ENCODE data around the gene ZBTB1. TPM values are rescaled to one million over a fixed set of nuclear protein-coding genes. Genes with fewer than 3 reads are reported as not detected.

The ZBTB1 gene
- total RNA-seq, 1 experiment from 2014 or later, result 24.7 TPM

- Mint-ChIP-seq H3K4me1 (peaks cover 9% of the 10 kb centered on the region; the same call in 1 of the 2 replicates), H3K27ac (no peak overlapping the region), H3K9me3 (no peaks in the 10 kb centered on the region), H3K4me3 (no peak overlapping the region), H3K36me3 (no peaks in the 10 kb centered on the region; the same call in 1 of the 2 replicates), H3K27me3 (ENCODE audit: low read depth) (no peaks in the 10 kb centered on the region)
- ChIA-PET POLR2A (no interaction called here), CTCF (interaction anchor here (1.0 to 1.3 kb wide), 2 partner anchors 13 to 135 kb away, joined by 3 to 5 read pairs; partner anchors contain the start of gene AKAP5)
- no peak for DNase-seq (ENCODE audit: low spot score)
- TF ChIP-seq TP53 (CRISPR knock-in tag; IDR thresholded peaks at IDR 0.05) (no peak), ZNF232 (CRISPR knock-in tag; IDR thresholded peaks at IDR 0.05) (no peak), GTF2I (CRISPR knock-in tag; conservative IDR thresholded peaks at IDR 0.05) (no peak), ZMAT4 (CRISPR knock-in tag; IDR thresholded peaks at IDR 0.05) (no peak), ESRRA (CRISPR knock-in tag; IDR thresholded peaks at IDR 0.05; ENCODE audit: borderline replicate concordance) (no peak), CBFB (CRISPR knock-in tag; IDR thresholded peaks at IDR 0.05; ENCODE audit: low read depth) (no peak), TEAD1 (CRISPR knock-in tag; IDR thresholded peaks at IDR 0.05) (no peak), ATF1 (CRISPR knock-in tag; IDR thresholded peaks at IDR 0.05) (no peak), USF1 (CRISPR knock-in tag; IDR thresholded peaks at IDR 0.05) (no peak), SMAD4 (CRISPR knock-in tag; IDR thresholded peaks at IDR 0.05) (no peak)
- TF ChIP-seq, protein P1, sequence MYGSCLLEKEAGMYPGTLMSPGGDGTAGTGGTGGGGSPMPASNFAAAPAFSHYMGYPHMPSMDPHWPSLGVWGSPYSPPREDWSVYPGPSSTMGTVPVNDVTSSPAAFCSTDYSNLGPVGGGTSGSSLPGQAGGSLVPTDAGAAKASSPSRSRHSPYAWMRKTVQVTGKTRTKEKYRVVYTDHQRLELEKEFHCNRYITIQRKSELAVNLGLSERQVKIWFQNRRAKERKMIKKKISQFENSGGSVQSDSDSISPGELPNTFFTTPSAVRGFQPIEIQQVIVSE (CRISPR knock-in tag; IDR thresholded peaks at IDR 0.05; ENCODE audit: borderline replicate concordance), result no peak
- TF ChIP-seq, protein P2, sequence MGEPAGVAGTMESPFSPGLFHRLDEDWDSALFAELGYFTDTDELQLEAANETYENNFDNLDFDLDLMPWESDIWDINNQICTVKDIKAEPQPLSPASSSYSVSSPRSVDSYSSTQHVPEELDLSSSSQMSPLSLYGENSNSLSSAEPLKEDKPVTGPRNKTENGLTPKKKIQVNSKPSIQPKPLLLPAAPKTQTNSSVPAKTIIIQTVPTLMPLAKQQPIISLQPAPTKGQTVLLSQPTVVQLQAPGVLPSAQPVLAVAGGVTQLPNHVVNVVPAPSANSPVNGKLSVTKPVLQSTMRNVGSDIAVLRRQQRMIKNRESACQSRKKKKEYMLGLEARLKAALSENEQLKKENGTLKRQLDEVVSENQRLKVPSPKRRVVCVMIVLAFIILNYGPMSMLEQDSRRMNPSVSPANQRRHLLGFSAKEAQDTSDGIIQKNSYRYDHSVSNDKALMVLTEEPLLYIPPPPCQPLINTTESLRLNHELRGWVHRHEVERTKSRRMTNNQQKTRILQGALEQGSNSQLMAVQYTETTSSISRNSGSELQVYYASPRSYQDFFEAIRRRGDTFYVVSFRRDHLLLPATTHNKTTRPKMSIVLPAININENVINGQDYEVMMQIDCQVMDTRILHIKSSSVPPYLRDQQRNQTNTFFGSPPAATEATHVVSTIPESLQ (CRISPR knock-in tag; IDR thresholded peaks at IDR 0.05), result no peak
- no peak for ATAC-seq
These were observed 25.8 kb upstream of the ZBTB1 start for GRCh38 chr14:64478634-64479250.

DNA sequence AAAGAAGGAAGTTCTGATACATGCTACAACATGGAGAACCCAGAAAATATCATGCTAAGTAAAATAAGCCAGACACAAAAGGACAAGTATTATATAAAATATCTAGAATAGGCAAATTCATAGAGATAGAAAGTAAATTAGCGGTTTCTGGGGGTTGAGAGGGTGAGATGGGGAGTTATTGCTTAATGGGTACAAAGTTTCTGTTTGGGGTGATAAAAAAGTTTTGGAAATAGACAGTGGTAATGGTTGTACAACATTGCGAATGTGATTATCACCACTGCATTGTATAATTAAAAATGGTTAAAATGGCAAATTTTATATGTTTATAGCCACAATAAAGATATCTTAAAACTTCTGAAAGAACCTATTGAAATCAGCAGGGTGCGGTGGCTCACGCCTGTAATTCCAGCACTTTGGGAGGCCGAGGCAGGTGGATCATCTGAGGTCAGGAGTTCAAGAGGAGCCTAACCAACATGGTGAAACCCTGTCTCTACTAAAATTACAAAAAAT is 15.9 kb upstream of the ZBTB1 start:
- Mint-ChIP-seq H3K4me3 (no peak overlapping the region), H3K36me3 (peaks cover 45% of the 10 kb centered on the region), H3K9me3 (no peaks in the 10 kb centered on the region), H3K27me3 (ENCODE audit: low read depth) (no peaks in the 10 kb centered on the region), H3K4me1 (no peaks in the 10 kb centered on the region), H3K27ac (no peak overlapping the region)
- ATAC-seq, result no peak
- POLR2A ChIA-PET, result interaction anchor here (0.7 kb wide), 2 partner anchors 11 to 164 kb away, joined by 3 read pairs; no protein-coding TSS in a partner anchor
- TF ChIP-seq ZNF232 (CRISPR knock-in tag; IDR thresholded peaks at IDR 0.05) (no peak), NR2C2 (CRISPR knock-in tag; IDR thresholded peaks at IDR 0.05) (no peak), CBFB (CRISPR knock-in tag; IDR thresholded peaks at IDR 0.05; ENCODE audit: low read depth) (no peak), FOXP4 (CRISPR knock-in tag; IDR thresholded peaks at IDR 0.05) (no peak)
- TF ChIP-seq, protein P3, sequence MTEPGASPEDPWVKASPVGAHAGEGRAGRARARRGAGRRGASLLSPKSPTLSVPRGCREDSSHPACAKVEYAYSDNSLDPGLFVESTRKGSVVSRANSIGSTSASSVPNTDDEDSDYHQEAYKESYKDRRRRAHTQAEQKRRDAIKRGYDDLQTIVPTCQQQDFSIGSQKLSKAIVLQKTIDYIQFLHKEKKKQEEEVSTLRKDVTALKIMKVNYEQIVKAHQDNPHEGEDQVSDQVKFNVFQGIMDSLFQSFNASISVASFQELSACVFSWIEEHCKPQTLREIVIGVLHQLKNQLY (CRISPR knock-in tag; IDR thresholded peaks at IDR 0.05), result no peak
- CTCF ChIA-PET, result no interaction called here
- no peak for DNase-seq (ENCODE audit: low spot score)
